Colonic mucosa (tissue), 4 donors: ENCODE results near the gene FBXO2. TPM values are rescaled to one million over a fixed set of nuclear protein-coding genes. Genes with fewer than 3 reads are reported as not detected.
A peak's percentile ranks its signal among the peaks of the same experiment; 100 is the strongest.

Source experiments
- DNase-seq: peaks from one replicate; pipeline ENCODE4 v3.0.0-alpha.2; 2020
- H3K27ac ChIP-seq: fragments of 200-600 bp; one replicate; pipeline ENCODE4 v1.8.0; 2021
- H3K27me3 ChIP-seq: fragments of 200-600 bp; one replicate; pipeline ENCODE4 v1.8.0; 2021
- H3K36me3 ChIP-seq: fragments of 200-600 bp; one replicate; pipeline ENCODE4 v1.8.0; 2021
- H3K4me1 ChIP-seq: fragments of 200-600 bp; one replicate; pipeline ENCODE4 v1.8.0; 2021; ENCODE audit warnings: mild to moderate bottlenecking
- H3K4me3 ChIP-seq: fragments of 200-600 bp; one replicate; pipeline ENCODE4 v1.8.0; 2021
- H3K9ac ChIP-seq, 2 donors: one replicate each; pipeline ENCODE4 v1.7.0; 2013; ENCODE audit warnings: control low read depth in 2 of 2, low read depth in 2 of 2, low read length in 2 of 2
- H3K9me3 ChIP-seq: fragments of 200-600 bp; one replicate; pipeline ENCODE4 v1.8.0; 2021
- intact Hi-C: fragments of 100-400 bp; cut with DNase I; formaldehyde crosslinking; loops from one replicate; pipeline ENCODE4 v1.14.1; 2022
- total RNA-seq, 2 donors: library from RNA; stranded (reverse); fragmentation: NEBNext Ultra II Directional in 1 of 2; extraction: Animal tissue kit (Norgen Biotek cat#: 25700) in 1 of 2; gene quantifications; one replicate each; pipeline ENCODE4 v1.2.1, GENCODE V29; 2021
- TF ChIP-seq, protein P1 (sequence below): fragments of 200-600 bp; IDR thresholded peaks from one replicate; pipeline ENCODE4 v1.8.0; 2022; ENCODE audit warnings: antibody characterized with exemption, mild to moderate bottlenecking
- donor health status: healthy.
- donor health status: DM: no; HTN: no; CAD: no.
- donor health status: DM: no; HTN: no; CAD: no.

The FBXO2 gene
- total RNA-seq, 2 donors from 2014 or later, result 1.2 TPM

DNA sequence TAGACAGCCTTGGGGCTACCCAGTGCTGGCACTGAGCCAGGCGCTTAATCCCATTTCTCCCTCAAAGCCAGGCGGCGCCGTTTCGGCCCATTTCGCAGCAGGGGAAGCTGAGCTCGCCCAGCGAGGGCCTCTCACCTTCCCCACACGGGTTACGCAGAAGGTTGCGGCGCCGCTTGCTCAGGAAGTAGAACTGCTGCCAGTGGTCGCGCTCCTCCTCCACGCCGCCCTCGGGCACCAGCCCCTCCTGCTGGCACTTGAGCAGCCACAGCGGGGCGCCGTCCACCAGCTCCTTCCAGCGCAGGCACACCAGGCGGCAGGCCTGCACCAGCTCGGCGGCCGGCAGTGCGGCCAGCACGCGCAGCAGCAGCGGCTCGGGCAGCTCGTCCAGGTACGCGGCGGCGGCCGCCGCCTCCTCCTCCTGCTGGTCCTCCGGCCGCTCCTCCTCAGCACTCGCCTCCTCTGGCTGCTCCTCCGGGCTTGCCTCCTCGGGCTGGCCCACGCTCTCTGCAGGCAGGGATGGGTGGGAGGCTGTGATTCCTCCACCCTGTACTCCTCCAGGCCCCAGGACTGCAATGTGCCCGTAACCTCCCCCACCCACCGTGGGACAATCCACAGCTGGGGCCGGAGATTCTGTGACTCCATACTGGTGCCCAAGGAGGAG lies 3.8 kb downstream of the FBXO2 start:
- no peaks in the 10 kb centered on the region for H3K27me3 ChIP-seq
- no peak overlapping the region for H3K4me3 ChIP-seq
- H3K9me3 ChIP-seq, result no peaks in the 10 kb centered on the region
- peak; percentile 72 for DNase-seq
- no peak overlapping the region for H3K27ac ChIP-seq
- H3K4me1 ChIP-seq, result peaks cover 9% of the 10 kb centered on the region
- peak overlapping the region in 1 of 2 donors; percentile 56 for H3K9ac ChIP-seq
- intact Hi-C loops, result loop anchor here (5.0 kb wide), 1 partner anchor 72 kb away; no protein-coding TSS in a partner anchor
- TF ChIP-seq, protein P1, sequence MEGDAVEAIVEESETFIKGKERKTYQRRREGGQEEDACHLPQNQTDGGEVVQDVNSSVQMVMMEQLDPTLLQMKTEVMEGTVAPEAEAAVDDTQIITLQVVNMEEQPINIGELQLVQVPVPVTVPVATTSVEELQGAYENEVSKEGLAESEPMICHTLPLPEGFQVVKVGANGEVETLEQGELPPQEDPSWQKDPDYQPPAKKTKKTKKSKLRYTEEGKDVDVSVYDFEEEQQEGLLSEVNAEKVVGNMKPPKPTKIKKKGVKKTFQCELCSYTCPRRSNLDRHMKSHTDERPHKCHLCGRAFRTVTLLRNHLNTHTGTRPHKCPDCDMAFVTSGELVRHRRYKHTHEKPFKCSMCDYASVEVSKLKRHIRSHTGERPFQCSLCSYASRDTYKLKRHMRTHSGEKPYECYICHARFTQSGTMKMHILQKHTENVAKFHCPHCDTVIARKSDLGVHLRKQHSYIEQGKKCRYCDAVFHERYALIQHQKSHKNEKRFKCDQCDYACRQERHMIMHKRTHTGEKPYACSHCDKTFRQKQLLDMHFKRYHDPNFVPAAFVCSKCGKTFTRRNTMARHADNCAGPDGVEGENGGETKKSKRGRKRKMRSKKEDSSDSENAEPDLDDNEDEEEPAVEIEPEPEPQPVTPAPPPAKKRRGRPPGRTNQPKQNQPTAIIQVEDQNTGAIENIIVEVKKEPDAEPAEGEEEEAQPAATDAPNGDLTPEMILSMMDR, result peak; percentile 68
- no peaks in the 10 kb centered on the region for H3K36me3 ChIP-seq

DNA sequence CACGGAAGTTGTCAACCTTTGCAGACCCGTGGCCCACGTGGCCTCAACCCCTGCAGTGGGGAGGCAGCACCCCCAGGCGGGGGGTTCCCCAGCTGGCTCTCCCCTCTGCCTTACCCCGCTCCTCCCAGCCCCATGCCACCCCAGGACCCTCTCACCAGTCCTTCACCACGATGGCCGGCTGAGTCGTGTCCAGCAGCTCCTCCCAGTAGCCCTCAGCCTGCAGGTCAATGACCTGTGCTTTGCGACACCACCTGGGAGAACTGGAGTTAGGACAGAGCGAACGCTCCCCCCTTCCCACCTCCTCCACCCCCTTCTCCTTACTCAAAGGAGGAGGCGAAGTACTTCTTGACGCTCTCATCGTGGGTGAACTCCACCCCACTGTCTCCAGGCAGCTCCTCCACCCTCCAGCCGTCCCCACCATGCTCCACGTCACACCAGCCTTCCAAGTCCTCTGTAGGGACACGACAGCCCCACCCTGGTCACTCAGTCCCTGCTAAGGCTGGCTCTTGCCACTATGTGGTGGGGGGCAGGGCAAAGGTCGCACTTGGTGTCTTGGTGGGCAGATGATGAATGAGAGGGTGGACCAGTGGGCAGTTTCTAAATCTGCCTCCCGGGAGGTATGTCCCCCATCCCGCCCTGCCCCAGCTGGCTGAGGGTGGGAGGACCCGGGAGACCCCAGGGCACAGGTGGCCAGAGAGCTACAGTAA lies 4.5 kb downstream of the FBXO2 start:
- no peak overlapping the region for H3K4me3 ChIP-seq
- H3K9me3 ChIP-seq, result no peaks in the 10 kb centered on the region
- no peak for DNase-seq
- peak overlapping the region in 1 of 2 donors; percentile 56 for H3K9ac ChIP-seq
- no peak overlapping the region for H3K27ac ChIP-seq
- no peaks in the 10 kb centered on the region for H3K27me3 ChIP-seq
- intact Hi-C loops, result loop anchor here (5.0 kb wide), 1 partner anchor 73 kb away; no protein-coding TSS in a partner anchor
- H3K4me1 ChIP-seq, result peaks cover 9% of the 10 kb centered on the region
- no peaks in the 10 kb centered on the region for H3K36me3 ChIP-seq
- TF ChIP-seq, protein P1, result no peak

DNA sequence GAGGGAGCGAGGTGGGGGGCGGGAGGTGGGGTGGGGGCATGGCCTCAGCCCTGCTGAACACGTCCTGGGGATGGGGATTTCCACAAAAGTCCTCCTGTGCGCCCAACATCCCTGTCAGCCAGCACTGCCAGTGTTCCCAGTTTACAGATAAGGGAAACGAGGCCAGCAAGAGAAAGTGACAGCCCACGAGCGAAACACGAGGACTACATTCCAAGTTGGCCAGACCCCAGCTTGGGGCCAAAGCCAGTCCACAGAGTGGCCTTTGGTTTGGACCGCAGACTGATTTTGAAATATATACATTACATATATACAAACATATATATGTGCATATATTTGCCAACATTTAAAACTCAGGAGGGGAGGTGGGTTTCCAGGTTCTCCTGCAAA lies 5.0 kb downstream of the FBXO2 start:
- no peak overlapping the region for H3K27ac ChIP-seq
- TF ChIP-seq, protein P1, result no peak
- intact Hi-C loops, result no loop called here

DNA sequence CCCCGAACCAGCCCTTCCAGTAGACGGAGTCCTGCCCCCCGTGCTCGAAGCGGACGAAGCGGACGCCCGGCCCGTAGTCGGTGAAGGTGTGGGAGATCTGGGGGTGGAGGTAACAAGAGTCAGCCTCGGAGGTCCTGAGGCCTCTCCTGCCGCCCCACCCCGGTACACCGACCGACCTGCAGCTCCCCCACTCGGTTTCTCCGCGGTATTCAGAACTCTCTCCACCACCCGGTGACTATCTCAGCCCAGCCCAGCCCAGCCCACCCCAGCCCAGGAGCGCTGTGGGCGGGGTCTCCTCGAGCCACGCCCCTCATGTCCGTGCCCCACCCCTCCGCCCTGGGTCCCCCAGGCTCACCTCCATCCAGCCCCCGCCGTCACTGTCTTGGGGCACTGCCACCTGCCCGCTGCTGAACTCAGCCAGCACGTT lies 5.5 kb downstream of the FBXO2 start:
- TF ChIP-seq, protein P1, result no peak
- H3K9me3 ChIP-seq, result no peaks in the 10 kb centered on the region
- H3K27ac ChIP-seq, result no peak overlapping the region
- H3K36me3 ChIP-seq, result no peaks in the 10 kb centered on the region
- H3K27me3 ChIP-seq, result no peaks in the 10 kb centered on the region
- H3K4me1 ChIP-seq, result peaks cover 9% of the 10 kb centered on the region
- H3K9ac ChIP-seq, result no peak overlapping the region
- DNase-seq, result peak; percentile 54
- no peak overlapping the region for H3K4me3 ChIP-seq
- intact Hi-C loops, result no loop called here

More for the DNA sequence above, 5.0 kb downstream of the FBXO2 start:
- Histone ChIP-seq H3K9me3 (no peaks in the 10 kb centered on the region), H3K4me1 (peaks cover 9% of the 10 kb centered on the region), H3K36me3 (no peaks in the 10 kb centered on the region), H3K9ac (no peak overlapping the region), H3K27me3 (no peaks in the 10 kb centered on the region), H3K4me3 (no peak overlapping the region)
- no peak for DNase-seq

DNA sequence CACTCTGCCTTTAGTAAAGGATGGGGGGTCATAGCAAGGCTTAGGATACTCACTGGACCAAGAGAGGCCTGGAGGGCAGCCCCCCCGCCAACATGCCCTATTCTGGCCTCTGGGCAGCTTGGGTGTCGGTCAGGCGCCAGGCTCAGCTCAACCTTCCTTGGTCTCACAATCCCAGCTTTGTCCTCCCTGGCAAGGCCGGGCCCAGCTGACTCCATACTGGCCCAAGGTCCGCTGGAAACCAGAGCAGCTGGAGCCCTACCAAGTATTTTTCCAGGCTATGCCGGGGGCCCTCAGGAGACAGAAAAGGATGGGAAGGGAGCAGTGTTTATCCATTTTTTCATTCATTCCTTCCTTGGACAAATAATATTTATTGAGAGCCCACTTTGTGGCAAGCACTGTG lies 6.2 kb downstream of the FBXO2 start:
- no peak for DNase-seq
- H3K9ac ChIP-seq, result no peak overlapping the region
- peaks cover 9% of the 10 kb centered on the region for H3K4me1 ChIP-seq
- H3K27me3 ChIP-seq, result no peaks in the 10 kb centered on the region
- H3K36me3 ChIP-seq, result no peaks in the 10 kb centered on the region
- TF ChIP-seq, protein P1, result no peak
- H3K9me3 ChIP-seq, result no peaks in the 10 kb centered on the region
- intact Hi-C loops, result no loop called here
- no peak overlapping the region for H3K27ac ChIP-seq
- H3K4me3 ChIP-seq, result no peak overlapping the region
